Measurements from ENCODE around the gene NOTCH1.

NOTCH1 gene

DNA sequence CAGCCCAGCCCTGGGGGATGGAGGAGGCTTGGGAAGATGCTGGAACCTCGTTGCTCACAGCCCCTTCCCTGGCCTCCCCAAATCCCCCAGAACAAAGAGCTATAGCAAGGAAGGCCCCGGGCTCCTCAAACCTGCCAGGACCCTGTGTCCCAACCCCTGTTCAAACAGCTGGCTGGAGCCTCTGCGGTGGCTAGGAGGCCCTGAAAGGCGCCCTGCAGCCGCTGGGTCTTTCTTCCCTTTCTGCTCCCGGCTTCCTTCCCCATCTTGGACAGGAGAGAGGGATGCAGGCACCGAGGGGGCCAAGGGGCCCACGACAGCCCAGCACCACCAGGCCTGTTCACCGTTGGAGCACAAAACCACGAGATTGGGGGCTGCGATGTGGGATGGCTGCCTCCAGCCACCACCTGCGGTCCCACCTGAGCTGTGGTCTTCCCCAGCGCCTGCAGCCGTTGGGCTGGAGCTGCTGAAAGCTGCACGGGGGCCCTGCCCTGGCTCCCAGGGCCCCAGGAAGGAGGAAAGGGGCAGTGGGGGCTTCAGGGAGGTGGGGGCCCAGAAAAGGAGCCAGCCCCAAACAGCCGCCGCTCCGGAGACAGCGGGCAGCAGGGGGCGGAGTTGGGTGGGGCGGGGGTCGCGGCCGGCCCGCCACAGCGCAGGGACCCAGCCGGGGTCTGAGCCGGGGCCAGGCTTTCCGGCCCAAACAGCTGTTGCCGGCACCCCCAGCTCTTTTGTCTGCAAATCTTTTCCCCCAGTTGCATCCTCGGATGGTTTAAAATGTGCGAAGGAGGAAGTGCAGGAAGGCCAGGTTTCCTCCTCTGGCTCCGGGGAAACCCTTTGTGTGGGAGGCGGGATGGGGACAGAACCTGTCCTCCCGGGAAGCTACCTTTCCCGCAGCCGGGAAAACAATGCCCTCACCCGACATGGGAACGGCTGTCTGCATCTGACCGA is 16.1 kb downstream of the NOTCH1 start:
- TF ChIP-seq REST (IDR thresholded peaks at IDR 0.05; ENCODE audit: insufficient read depth in 1 of 2, low read depth in 2 of 2, low read length in 2 of 2): no peak
- no peak for TF ChIP-seq TAF1 (IDR thresholded peaks at IDR 0.05; ENCODE audit: borderline replicate concordance, insufficient read depth, low read length)
- TF ChIP-seq FOXP2 (optimal IDR thresholded peaks at IDR 0.05; ENCODE audit: borderline replicate concordance, extremely low read depth, extremely low read length, insufficient read depth): no peak
- TF ChIP-seq POLR2AphosphoS5 (IDR thresholded peaks at IDR 0.05; ENCODE audit: low read depth, low read length): no peak
- no peak for TF ChIP-seq SIN3A (IDR thresholded peaks at IDR 0.05; ENCODE audit: borderline replicate concordance, insufficient read depth, low read length)

GRCh38 chr9:136528716-136529341 is 17.0 kb downstream of the NOTCH1 start:
- no peak for TF ChIP-seq FOXP2 (optimal IDR thresholded peaks at IDR 0.05; ENCODE audit: borderline replicate concordance, extremely low read depth, extremely low read length, insufficient read depth)
- TF ChIP-seq SIN3A (IDR thresholded peaks at IDR 0.05; ENCODE audit: borderline replicate concordance, insufficient read depth, low read length): no peak
- TF ChIP-seq TAF1 (IDR thresholded peaks at IDR 0.05; ENCODE audit: borderline replicate concordance, insufficient read depth, low read length): no peak

DNA sequence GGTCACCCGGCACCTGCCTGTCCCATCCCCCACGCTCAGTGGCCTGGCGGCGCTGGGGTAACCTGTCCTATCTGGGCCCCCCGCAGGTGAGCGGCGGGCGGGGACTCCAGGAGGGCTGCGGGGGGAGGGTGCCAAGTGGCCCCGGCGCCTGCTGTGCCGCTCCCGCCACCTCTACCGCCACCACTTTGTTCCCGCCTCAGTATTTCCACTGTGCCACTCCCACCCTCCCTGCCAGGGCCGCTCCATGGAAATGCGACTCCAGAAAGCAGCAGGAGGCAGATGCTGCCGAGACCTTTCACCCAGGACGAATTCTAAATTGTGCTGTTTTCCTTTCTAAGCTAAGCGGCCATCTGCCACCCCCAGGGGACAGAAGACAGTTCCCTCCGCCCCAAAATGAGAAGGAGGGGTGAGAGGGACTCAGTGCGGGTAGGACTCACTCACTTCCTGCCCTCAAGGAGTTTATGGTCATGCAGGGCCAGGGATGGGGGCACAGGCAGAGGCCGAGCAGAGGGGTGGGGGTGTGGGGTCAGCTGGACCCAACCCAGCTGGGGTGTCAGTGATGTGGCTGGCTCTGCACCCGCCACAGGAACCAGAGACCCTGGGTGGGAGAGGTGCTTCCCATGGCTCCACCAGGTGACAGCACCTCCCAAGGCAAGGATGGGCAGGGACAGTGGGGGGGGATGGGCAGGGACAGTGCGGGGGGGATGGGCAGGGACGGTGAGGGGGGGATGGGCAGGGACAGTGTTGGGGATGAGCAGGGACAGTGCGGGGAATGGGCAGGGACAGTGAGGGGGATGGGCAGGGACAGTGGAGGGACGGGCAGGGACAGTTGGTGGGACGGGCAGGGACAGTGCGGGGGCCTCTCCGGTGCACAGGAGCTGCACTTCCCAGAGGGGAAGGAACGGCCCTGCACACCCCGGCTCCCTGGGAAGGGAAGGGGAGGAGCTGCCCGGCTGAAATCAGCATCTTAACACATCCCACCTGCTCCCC is 17.8 kb downstream of the NOTCH1 start:
- TF ChIP-seq SIN3A (IDR thresholded peaks at IDR 0.05; ENCODE audit: borderline replicate concordance, insufficient read depth, low read length): no peak
- TF ChIP-seq FOXP2 (optimal IDR thresholded peaks at IDR 0.05; ENCODE audit: borderline replicate concordance, extremely low read depth, extremely low read length, insufficient read depth): no peak
- TF ChIP-seq TAF1 (IDR thresholded peaks at IDR 0.05; ENCODE audit: borderline replicate concordance, insufficient read depth, low read length): no peak
- no peak for TF ChIP-seq POLR2AphosphoS5 (IDR thresholded peaks at IDR 0.05; ENCODE audit: low read depth, low read length)
- no peak for TF ChIP-seq REST (IDR thresholded peaks at IDR 0.05; ENCODE audit: insufficient read depth in 1 of 2, low read depth in 2 of 2, low read length in 2 of 2)

GRCh38 chr9:136527131-136527530 is 18.7 kb downstream of the NOTCH1 start:
- TF ChIP-seq REST (IDR thresholded peaks at IDR 0.05; ENCODE audit: insufficient read depth in 1 of 2, low read depth in 2 of 2, low read length in 2 of 2): no peak
- TF ChIP-seq FOXP2 (optimal IDR thresholded peaks at IDR 0.05; ENCODE audit: borderline replicate concordance, extremely low read depth, extremely low read length, insufficient read depth): no peak
- TF ChIP-seq TAF1 (IDR thresholded peaks at IDR 0.05; ENCODE audit: borderline replicate concordance, insufficient read depth, low read length): no peak

DNA sequence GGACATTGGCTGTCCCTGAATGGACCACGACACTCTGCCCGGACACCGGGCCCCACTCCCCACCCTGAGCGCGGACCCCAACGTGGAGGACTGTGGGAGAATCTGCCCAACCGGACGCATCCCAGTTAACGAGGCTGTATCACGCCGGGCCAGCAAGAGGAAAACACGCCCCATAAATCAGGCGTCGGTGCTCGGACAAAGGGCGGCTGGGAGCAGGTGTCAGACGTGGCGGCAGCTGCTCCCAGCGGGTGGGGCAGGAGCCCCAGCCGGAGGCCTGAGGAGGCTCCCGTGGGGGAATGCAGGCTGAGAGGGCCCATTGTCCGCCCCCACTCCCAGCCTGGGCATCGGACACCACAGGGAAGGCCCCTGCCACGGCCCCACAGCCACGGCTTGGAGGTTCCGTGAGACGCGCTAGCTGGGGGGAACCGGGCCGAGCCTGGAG is 19.2 kb downstream of the NOTCH1 start:
- no peak for TF ChIP-seq POLR2AphosphoS5 (IDR thresholded peaks at IDR 0.05; ENCODE audit: low read depth, low read length)
- TF ChIP-seq SIN3A (IDR thresholded peaks at IDR 0.05; ENCODE audit: borderline replicate concordance, insufficient read depth, low read length): no peak
- no peak for TF ChIP-seq REST (IDR thresholded peaks at IDR 0.05; ENCODE audit: insufficient read depth in 1 of 2, low read depth in 2 of 2, low read length in 2 of 2)
- TF ChIP-seq TAF1 (IDR thresholded peaks at IDR 0.05; ENCODE audit: borderline replicate concordance, insufficient read depth, low read length): no peak
- no peak for TF ChIP-seq FOXP2 (optimal IDR thresholded peaks at IDR 0.05; ENCODE audit: borderline replicate concordance, extremely low read depth, extremely low read length, insufficient read depth)
